Suprapubic skin (tissue), 4 donors: ENCODE data around the gene STK10.

Experiments used
- POLR2A ChIP-seq, 2 donors: fragments of 450-650 bp; IDR thresholded peaks; one replicate each; pipeline ENCODE4 v1.6.1; 2017; ENCODE audit warnings: antibody characterized with exemption in 2 of 2, mild to moderate bottlenecking in 2 of 2, moderate library complexity in 2 of 2
- POLR2AphosphoS5 ChIP-seq, 3 donors: sonication (generic); formaldehyde crosslinking; IDR thresholded peaks; one replicate each; pipeline ENCODE4 v1.6.1; 2017; ENCODE audit warnings: antibody characterized with exemption in 3 of 3
- TF ChIP-seq, protein P1 (sequence below), 2 donors: fragments of 200-600 bp in 1 of 2; fragments of 450-650 bp in 1 of 2; sonication (generic) in 1 of 2; IDR thresholded peaks; one replicate each; pipeline ENCODE4 v1.5.1; 2016 to 2019; ENCODE audit warnings: antibody characterized with exemption in 2 of 2, mild to moderate bottlenecking in 1 of 2, moderate library complexity in 1 of 2

- TF ChIP-seq, protein P1, sequence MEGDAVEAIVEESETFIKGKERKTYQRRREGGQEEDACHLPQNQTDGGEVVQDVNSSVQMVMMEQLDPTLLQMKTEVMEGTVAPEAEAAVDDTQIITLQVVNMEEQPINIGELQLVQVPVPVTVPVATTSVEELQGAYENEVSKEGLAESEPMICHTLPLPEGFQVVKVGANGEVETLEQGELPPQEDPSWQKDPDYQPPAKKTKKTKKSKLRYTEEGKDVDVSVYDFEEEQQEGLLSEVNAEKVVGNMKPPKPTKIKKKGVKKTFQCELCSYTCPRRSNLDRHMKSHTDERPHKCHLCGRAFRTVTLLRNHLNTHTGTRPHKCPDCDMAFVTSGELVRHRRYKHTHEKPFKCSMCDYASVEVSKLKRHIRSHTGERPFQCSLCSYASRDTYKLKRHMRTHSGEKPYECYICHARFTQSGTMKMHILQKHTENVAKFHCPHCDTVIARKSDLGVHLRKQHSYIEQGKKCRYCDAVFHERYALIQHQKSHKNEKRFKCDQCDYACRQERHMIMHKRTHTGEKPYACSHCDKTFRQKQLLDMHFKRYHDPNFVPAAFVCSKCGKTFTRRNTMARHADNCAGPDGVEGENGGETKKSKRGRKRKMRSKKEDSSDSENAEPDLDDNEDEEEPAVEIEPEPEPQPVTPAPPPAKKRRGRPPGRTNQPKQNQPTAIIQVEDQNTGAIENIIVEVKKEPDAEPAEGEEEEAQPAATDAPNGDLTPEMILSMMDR (IDR thresholded peaks at IDR 0.05), result peak; percentile 14 to 93
- TF ChIP-seq POLR2A (IDR thresholded peaks at IDR 0.05) (peak in 1 of 2 donors; percentile 53), POLR2AphosphoS5 (IDR thresholded peaks at IDR 0.05) (peak in 1 of 3 donors; percentile 15)
These were observed at the start of gene STK10 for GRCh38 chr5:172188033-172188892.
